IPS-18a (cell line): ENCODE results near the gene PFKP.

ENCODE experiments used
- H3K27ac ChIP-seq: one replicate; pipeline ENCODE4 v1.5.1; 2013; ENCODE audit warnings: low read length
- H3K27me3 ChIP-seq: one replicate; pipeline ENCODE4 v1.6.1; 2013; ENCODE audit warnings: mild to moderate bottlenecking, low read length; ENCODE audit not compliant: control insufficient read depth, insufficient read depth
- H3K36me3 ChIP-seq: one replicate; pipeline ENCODE4 v1.6.1; 2013; ENCODE audit warnings: low read depth, low read length; ENCODE audit not compliant: control insufficient read depth
- H3K4me1 ChIP-seq: one replicate; pipeline ENCODE4 v1.6.1; 2013; ENCODE audit warnings: low read depth, low read length; ENCODE audit not compliant: control insufficient read depth
- H3K4me3 ChIP-seq: one replicate; pipeline ENCODE4 v1.5.1; 2013; ENCODE audit warnings: low read length
- H3K9ac ChIP-seq: one replicate; pipeline ENCODE4 v1.6.1; 2013; ENCODE audit warnings: mild to moderate bottlenecking, low read length, moderate library complexity
- H3K9me3 ChIP-seq: one replicate; pipeline ENCODE4 v1.6.1; 2013; ENCODE audit warnings: low read depth, low read length; ENCODE audit not compliant: control insufficient read depth

PFKP gene

GRCh38 chr10:3111621-3112163 is 44.3 kb downstream of the PFKP start:
- H3K4me3 ChIP-seq, result no peak overlapping the region
- H3K36me3 ChIP-seq, result peaks cover 64% of the 10 kb centered on the region
- no peaks in the 10 kb centered on the region for H3K4me1 ChIP-seq
- no peaks in the 10 kb centered on the region for H3K27me3 ChIP-seq
- H3K27ac ChIP-seq, result no peak overlapping the region
- no peaks in the 10 kb centered on the region for H3K9me3 ChIP-seq
- no peak overlapping the region for H3K9ac ChIP-seq

DNA sequence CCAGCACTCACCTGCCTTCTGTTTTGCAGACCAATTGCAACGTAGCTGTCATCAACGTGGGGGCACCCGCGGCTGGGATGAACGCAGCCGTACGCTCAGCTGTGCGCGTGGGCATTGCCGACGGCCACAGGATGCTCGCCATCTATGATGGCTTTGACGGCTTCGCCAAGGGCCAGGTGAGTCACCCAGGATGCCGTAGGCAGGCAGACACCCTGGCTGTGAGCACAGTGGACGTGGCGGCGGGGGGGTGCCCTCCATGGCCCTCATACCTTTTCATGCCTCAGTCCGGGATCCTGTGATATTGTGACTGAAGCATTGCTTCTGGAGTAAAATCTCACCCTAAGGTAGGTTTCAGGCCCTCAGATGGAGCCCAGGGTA is 46.0 kb downstream of the PFKP start:
- H3K27ac ChIP-seq, result no peak overlapping the region
- H3K9me3 ChIP-seq, result no peaks in the 10 kb centered on the region
- H3K9ac ChIP-seq, result no peak overlapping the region
- H3K36me3 ChIP-seq, result peaks cover 63% of the 10 kb centered on the region
- H3K27me3 ChIP-seq, result no peaks in the 10 kb centered on the region
- no peak overlapping the region for H3K4me3 ChIP-seq
- H3K4me1 ChIP-seq, result no peaks in the 10 kb centered on the region

DNA sequence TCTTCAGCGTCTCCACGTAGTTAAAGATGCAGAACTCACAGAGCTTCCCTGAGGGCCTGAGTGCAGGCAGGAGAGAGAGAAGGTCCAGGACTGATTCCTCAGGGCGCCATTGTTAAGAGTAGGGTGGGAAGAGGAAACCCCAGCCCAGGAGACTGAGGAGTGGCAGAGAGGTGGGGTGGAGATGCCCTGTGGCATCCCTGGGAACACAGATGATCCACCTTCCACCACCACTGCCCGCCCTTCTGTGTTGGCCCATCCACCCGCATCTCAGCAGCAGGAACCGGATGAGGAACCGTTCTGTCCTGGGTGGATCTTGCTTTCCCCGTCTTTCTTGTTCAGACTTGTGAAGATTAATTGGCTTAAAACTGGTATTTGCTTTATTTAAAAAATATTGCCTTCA is 48.3 kb downstream of the PFKP start:
- Histone ChIP-seq H3K36me3 (peaks cover 55% of the 10 kb centered on the region), H3K9ac (no peak overlapping the region), H3K4me1 (no peaks in the 10 kb centered on the region)

GRCh38 chr10:3116508-3117100 is 49.3 kb downstream of the PFKP start:
- Histone ChIP-seq H3K36me3 (peaks cover 53% of the 10 kb centered on the region), H3K27me3 (no peaks in the 10 kb centered on the region), H3K4me1 (no peaks in the 10 kb centered on the region), H3K4me3 (no peak overlapping the region), H3K27ac (no peak overlapping the region), H3K9ac (no peak overlapping the region), H3K9me3 (no peaks in the 10 kb centered on the region)

More for the DNA sequence above, 48.3 kb downstream of the PFKP start:
- H3K4me3 ChIP-seq, result no peak overlapping the region
- H3K9me3 ChIP-seq, result no peaks in the 10 kb centered on the region
- H3K27ac ChIP-seq, result no peak overlapping the region
- no peaks in the 10 kb centered on the region for H3K27me3 ChIP-seq

DNA sequence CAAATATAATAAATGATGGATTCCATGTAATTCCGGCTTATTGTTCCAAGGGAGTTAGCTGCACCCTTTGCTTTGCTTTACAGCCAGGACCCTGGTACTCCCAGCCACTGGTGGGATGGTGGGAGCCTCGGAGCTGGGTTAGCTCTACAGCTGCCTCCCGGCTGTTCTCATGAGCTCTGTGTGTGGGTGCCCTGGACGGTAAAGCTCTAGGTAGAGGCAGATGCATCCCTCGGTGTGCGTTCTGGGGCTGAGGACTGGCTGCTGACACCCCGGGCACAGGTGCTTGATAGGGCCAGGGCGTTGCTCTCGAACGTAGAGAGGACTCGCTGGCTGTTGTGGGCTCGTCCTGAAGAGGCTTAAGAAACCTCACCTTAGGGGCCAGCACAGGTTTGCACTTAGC is 50.1 kb downstream of the PFKP start:
- Histone ChIP-seq H3K4me1 (no peaks in the 10 kb centered on the region), H3K36me3 (peaks cover 50% of the 10 kb centered on the region), H3K27ac (no peak overlapping the region), H3K9me3 (no peaks in the 10 kb centered on the region), H3K9ac (no peak overlapping the region), H3K27me3 (no peaks in the 10 kb centered on the region), H3K4me3 (no peak overlapping the region)

DNA sequence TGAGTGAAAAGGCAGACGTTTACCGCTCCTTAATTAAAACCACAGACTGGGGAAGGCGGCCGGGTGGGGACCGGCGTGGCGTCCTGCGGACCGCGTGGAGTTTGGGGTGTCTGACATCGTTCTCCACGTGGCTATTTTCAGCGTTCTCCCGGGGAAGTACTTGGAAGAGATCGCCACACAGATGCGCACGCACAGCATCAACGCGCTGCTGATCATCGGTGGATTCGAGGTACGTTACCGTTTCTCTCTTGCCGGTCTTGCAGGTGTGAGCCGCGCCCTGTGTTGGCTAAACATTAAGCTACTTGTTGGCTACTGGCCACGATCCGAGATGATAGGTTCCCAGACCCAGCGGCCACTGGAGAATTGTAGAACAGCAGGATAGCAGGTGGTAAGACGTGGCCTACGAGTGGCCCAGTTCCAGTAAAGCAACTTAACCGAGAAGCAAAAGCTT is 51.3 kb downstream of the PFKP start:
- Histone ChIP-seq H3K27me3 (no peaks in the 10 kb centered on the region), H3K36me3 (peaks cover 38% of the 10 kb centered on the region), H3K9ac (no peak overlapping the region), H3K4me1 (no peaks in the 10 kb centered on the region), H3K9me3 (no peaks in the 10 kb centered on the region), H3K27ac (no peak overlapping the region), H3K4me3 (no peak overlapping the region)

- Histone ChIP-seq H3K36me3 (peaks cover 45% of the 10 kb centered on the region), H3K27me3 (no peaks in the 10 kb centered on the region), H3K9ac (no peak overlapping the region), H3K4me3 (no peak overlapping the region), H3K9me3 (no peaks in the 10 kb centered on the region), H3K4me1 (no peaks in the 10 kb centered on the region), H3K27ac (no peak overlapping the region)
These were observed 52.6 kb downstream of the PFKP start for GRCh38 chr10:3119796-3120459.

DNA sequence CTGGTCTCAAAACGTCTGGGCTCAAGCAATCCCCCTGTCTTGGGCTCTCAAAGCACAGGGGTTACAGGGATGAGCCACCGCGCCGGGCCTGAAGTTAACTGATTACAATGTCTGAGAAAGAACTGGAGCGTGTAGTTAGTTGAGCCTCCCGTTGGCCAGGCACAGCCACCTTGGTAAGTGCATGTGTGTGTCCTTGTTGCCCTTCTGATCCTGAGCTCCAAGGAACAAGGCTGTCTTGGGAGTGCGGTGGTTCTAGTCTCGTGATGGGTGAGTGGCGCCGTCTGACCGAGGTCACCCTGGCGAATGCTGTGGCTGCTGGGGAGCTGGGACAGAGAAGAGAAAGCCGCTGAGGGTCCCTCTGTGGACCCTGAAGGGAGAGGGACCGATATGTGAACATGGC is 54.7 kb downstream of the PFKP start:
- Histone ChIP-seq H3K9ac (no peak overlapping the region), H3K27ac (no peak overlapping the region), H3K9me3 (no peaks in the 10 kb centered on the region), H3K4me1 (no peaks in the 10 kb centered on the region), H3K4me3 (no peak overlapping the region), H3K27me3 (no peaks in the 10 kb centered on the region), H3K36me3 (peaks cover 37% of the 10 kb centered on the region)

GRCh38 chr10:3122486-3123205 is 55.3 kb downstream of the PFKP start:
- no peak overlapping the region for H3K4me3 ChIP-seq
- H3K9me3 ChIP-seq, result no peaks in the 10 kb centered on the region
- H3K9ac ChIP-seq, result no peak overlapping the region
- peaks cover 32% of the 10 kb centered on the region for H3K36me3 ChIP-seq
- no peak overlapping the region for H3K27ac ChIP-seq
- no peaks in the 10 kb centered on the region for H3K27me3 ChIP-seq
- no peaks in the 10 kb centered on the region for H3K4me1 ChIP-seq

DNA sequence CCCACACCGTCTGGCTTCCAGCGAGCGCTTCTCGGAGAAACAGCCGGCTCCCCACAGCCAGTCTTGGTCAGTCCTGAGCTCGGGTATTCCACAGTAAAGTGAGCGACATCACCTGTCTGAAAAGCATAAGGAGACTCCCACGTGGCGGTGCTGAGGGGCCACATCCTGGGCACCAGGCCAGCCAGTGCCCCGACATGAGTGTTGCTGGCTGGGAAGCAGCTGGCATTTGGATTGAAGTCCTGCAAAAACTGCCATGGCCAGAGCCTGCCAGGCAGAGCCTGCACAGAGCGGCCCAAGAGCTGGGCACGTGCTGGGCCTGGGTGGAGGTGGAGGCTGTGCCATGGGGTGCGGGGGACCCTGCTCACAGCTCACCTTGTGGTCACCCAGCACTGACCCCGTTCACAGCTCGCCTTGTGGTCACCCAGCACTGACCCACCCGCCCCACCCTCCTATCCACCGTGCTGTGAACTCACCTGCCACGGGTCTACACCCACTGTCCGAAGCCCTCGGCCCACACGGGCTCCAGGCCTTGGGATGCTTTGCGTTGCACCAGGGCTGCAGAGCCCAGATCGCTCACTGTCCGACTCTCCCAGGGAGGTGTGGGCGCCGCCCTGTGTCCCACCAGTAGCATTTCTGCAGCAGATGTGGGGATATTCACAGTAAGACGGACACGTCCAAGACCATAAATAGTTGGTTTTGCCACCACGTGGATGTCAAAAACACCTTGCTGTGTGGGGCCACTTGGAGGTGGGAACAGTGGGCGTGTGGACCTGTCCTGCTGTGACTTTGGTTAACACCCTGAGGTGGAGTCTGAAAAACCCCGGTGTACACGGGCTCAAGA is 56.4 kb downstream of the PFKP start:
- no peaks in the 10 kb centered on the region for H3K9me3 ChIP-seq
- no peaks in the 10 kb centered on the region for H3K27me3 ChIP-seq
- no peak overlapping the region for H3K4me3 ChIP-seq
- H3K9ac ChIP-seq, result no peak overlapping the region
- H3K36me3 ChIP-seq, result peaks cover 28% of the 10 kb centered on the region
- no peaks in the 10 kb centered on the region for H3K4me1 ChIP-seq
- no peak overlapping the region for H3K27ac ChIP-seq
